Measurements from ENCODE around the gene TMEM212. TPM values are rescaled to one million over a fixed set of nuclear protein-coding genes. Genes with fewer than 3 reads are reported as not detected.

Gene TMEM212
- total and polyA plus RNA-seq, 2 of the 13 experiments (the other 11 are each of a cell fraction or from before 2014, with no cell fraction given): not detected

DNA sequence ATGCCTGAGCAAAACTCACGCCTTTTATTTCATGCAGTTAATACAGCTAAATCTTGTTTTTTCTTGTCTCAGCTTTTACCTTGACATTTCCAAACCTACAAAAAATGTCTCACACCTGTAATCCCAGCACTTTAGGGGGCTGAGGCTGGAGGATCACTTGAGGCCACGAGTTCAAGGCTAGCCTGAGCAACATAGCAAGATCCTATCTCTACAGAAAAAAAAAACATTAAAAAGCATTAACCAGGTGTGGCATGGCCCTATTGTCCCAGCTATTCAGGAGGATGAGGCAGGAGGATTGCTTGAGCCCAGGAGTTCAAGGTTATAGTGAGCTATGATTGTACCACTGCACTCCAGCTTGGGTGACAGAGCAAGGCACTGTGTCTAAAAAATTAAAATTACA, 3.9 kb upstream of the TMEM212 start:
- H3K4me3 ChIP-seq (replicated peaks in 1 of 3; ENCODE audit: insufficient read depth in 1 of 3, low read depth in 2 of 3, low read length in 3 of 3): no peak overlapping the region
- no peak overlapping the region for H2AFZ ChIP-seq (ENCODE audit: low read length)
- H3K27ac ChIP-seq (ENCODE audit: extremely low read length, insufficient read depth, low read length): peak overlapping the region; percentile 100
- peak overlapping the region; percentile 46 for H3K9ac ChIP-seq (ENCODE audit: insufficient read depth, low read depth, low read length)
- H3K36me3 ChIP-seq (replicated peaks in 1 of 2; ENCODE audit: control insufficient read depth in 1 of 2, insufficient read depth in 2 of 2, low read length in 2 of 2): no peaks in the 10 kb centered on the region
- peaks cover 97% of the 10 kb centered on the region for H3K4me1 ChIP-seq (ENCODE audit: insufficient read depth, low read length)
- H3K9me3 ChIP-seq (ENCODE audit: low read length): no peaks in the 10 kb centered on the region
- CTCF ChIA-PET (ENCODE audit: low intra/inter-chr PET ratio, low total read pairs): no interaction called here
- no peak for ATAC-seq
- POLR2A ChIA-PET: interaction anchor here (1.0 to 6.3 kb wide), 12 partner anchors 9 to 203 kb away, joined by 4 to 91 read pairs (median 12); partner anchors contain the start of gene PLD1
- H3K79me2 ChIP-seq (ENCODE audit: insufficient read depth, low read length): peaks cover 19% of the 10 kb centered on the region
- WGBS (ENCODE audit: low lambda C conversion rate): 61% methylated on average over 2 of the region's 2 CpGs
- intact Hi-C loops (cut with micrococcal nuclease; ENCODE audit: unreplicated experiment) (loop anchor here (10.0 kb wide), 2 partner anchors 104 to 654 kb away; no protein-coding TSS in a partner anchor), in situ Hi-C loops (cut with HindIII; ENCODE audit: extremely low pct_ligation_motif_present, low pct_unique_long_range_greater_than_20kb) (no loop called here)
- peak; percentile 45 for DNase-seq (ENCODE audit: low spot score)
- no TSS peak for BruUV-seq (replicated peaks)
- peak overlapping the region; percentile 60 for H3K4me2 ChIP-seq (ENCODE audit: low read depth, low read length)
- FAIRE-seq: no peak
- no peaks in the 10 kb centered on the region for H3K27me3 ChIP-seq (ENCODE audit: control insufficient read depth in 1 of 2, insufficient read depth in 2 of 2, low read length in 2 of 2)
- no peaks in the 10 kb centered on the region for H4K20me1 ChIP-seq (ENCODE audit: insufficient read depth, low read length)
- TF ChIP-seq CCDC6 (CRISPR knock-in tag; IDR thresholded peaks at IDR 0.05): no peak
- no peak for TF ChIP-seq SYNCRIP (IDR thresholded peaks at IDR 0.05; ENCODE audit: insufficient read depth, low read depth, low read length)
- 0 out of 2 replicates have a peak, but pooled peaks have one; percentile 7 for TF ChIP-seq HMG20A (CRISPR knock-in tag; IDR thresholded peaks at IDR 0.05; ENCODE audit: borderline replicate concordance)
- TF ChIP-seq KMT2A (CRISPR knock-in tag; IDR thresholded peaks at IDR 0.05): no peak
- TF ChIP-seq, protein P1, sequence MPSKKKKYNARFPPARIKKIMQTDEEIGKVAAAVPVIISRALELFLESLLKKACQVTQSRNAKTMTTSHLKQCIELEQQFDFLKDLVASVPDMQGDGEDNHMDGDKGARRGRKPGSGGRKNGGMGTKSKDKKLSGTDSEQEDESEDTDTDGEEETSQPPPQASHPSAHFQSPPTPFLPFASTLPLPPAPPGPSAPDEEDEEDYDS (CRISPR knock-in tag; IDR thresholded peaks at IDR 0.05): no peak
- TF ChIP-seq, protein P2, sequence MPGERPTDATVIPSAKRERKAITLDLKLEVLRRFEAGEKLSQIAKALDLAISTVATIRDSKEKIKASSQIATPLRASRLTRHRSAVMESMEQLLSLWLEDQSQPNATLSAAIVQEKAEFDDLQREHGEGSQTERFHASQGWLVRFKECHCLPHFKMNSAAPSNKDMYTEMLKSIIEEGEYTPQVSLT (CRISPR knock-in tag; IDR thresholded peaks at IDR 0.05; ENCODE audit: borderline replicate concordance, low read depth): no peak
- no peak for TF ChIP-seq SOX6 (IDR thresholded peaks at IDR 0.05)
- TF ChIP-seq SOX6 (CRISPR knock-in tag; IDR thresholded peaks at IDR 0.05): peak; percentile 81
- TF ChIP-seq ZBTB8A (CRISPR knock-in tag; IDR thresholded peaks at IDR 0.05; ENCODE audit: borderline replicate concordance, low read depth): no peak
- TF ChIP-seq SOX5 (CRISPR knock-in tag; IDR thresholded peaks at IDR 0.05; ENCODE audit: borderline replicate concordance): peak; percentile 73; the same call in 1 of the 2 replicates
- no peak for TF ChIP-seq TCF12 (IDR thresholded peaks at IDR 0.05)
- 0 out of 2 replicates have a peak, but pooled peaks have one; percentile 29 for TF ChIP-seq TCF12 (CRISPR knock-in tag; IDR thresholded peaks at IDR 0.05)
- no peak for TF ChIP-seq RNF2 (conservative IDR thresholded peaks at IDR 0.05; ENCODE audit: low read depth)
- no peak for TF ChIP-seq KLF11 (CRISPR knock-in tag; IDR thresholded peaks at IDR 0.05)
- no peak for TF ChIP-seq SRY (CRISPR knock-in tag; IDR thresholded peaks at IDR 0.05)
- TF ChIP-seq, protein P3, sequence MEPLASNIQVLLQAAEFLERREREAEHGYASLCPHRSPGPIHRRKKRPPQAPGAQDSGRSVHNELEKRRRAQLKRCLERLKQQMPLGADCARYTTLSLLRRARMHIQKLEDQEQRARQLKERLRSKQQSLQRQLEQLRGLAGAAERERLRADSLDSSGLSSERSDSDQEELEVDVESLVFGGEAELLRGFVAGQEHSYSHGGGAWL (CRISPR knock-in tag; IDR thresholded peaks at IDR 0.05): no peak
- no peak for TF ChIP-seq ARNT (IDR thresholded peaks at IDR 0.05)
- no peak for TF ChIP-seq ZNF737 (CRISPR knock-in tag; IDR thresholded peaks at IDR 0.05; ENCODE audit: borderline replicate concordance)
- no peak for TF ChIP-seq TCF7 (IDR thresholded peaks at IDR 0.05; ENCODE audit: low read depth)
- TF ChIP-seq, protein P4, sequence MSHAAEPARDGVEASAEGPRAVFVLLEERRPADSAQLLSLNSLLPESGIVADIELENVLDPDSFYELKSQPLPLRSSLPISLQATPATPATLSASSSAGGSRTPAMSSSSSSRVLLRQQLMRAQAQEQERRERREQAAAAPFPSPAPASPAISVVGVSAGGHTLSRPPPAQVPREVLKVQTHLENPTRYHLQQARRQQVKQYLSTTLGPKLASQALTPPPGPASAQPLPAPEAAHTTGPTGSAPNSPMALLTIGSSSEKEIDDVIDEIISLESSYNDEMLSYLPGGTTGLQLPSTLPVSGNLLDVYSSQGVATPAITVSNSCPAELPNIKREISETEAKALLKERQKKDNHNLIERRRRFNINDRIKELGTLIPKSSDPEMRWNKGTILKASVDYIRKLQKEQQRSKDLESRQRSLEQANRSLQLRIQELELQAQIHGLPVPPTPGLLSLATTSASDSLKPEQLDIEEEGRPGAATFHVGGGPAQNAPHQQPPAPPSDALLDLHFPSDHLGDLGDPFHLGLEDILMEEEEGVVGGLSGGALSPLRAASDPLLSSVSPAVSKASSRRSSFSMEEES (CRISPR knock-in tag; IDR thresholded peaks at IDR 0.05): 0 out of 2 replicates have a peak, but pooled peaks have one; percentile 19
- no peak for TF ChIP-seq FOXM1 (CRISPR knock-in tag; IDR thresholded peaks at IDR 0.05)
- TF ChIP-seq, protein P5, sequence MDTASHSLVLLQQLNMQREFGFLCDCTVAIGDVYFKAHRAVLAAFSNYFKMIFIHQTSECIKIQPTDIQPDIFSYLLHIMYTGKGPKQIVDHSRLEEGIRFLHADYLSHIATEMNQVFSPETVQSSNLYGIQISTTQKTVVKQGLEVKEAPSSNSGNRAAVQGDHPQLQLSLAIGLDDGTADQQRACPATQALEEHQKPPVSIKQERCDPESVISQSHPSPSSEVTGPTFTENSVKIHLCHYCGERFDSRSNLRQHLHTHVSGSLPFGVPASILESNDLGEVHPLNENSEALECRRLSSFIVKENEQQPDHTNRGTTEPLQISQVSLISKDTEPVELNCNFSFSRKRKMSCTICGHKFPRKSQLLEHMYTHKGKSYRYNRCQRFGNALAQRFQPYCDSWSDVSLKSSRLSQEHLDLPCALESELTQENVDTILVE (CRISPR knock-in tag; IDR thresholded peaks at IDR 0.05): no peak
- TF ChIP-seq NFKBIZ (CRISPR knock-in tag; IDR thresholded peaks at IDR 0.05): no peak
- no peak for TF ChIP-seq HDAC6 (IDR thresholded peaks at IDR 0.05; ENCODE audit: low read depth, low read length)
- TF ChIP-seq MED1 (CRISPR knock-in tag; IDR thresholded peaks at IDR 0.05): peak; percentile 72; the same call in 1 of the 2 replicates
- TF ChIP-seq GZF1 (CRISPR knock-in tag; IDR thresholded peaks at IDR 0.05): no peak

Measured in HepG2 (cell line).